Fibroblast of peridontal ligament (primary cell): ENCODE measurements around the gene ZNF439.
"Not testable (repeated sequence)": the region's sequence is repeated elsewhere in the genome, so short reads cannot be mapped to it uniquely, and the experiment has no call there.

Experiments used
- DNase-seq: peaks from one replicate; pipeline ENCODE4 v3.0.0-alpha.2; 2010; ENCODE audit errors: extremely low read depth

Gene ZNF439

DNA sequence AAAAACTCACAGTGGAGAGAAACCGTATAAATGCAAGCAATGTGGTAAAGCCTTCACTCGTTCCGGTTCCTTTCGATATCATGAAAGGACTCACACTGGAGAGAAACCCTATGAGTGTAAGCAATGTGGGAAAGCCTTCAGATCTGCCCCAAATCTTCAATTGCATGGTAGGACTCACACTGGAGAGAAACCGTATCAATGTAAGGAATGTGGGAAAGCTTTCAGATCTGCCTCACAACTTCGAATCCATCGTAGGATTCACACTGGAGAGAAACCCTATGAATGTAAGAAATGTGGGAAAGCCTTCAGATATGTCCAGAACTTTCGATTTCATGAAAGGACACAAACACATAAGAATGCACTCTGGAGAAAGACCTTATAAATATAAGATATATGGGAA lies 19.7 kb downstream of the ZNF439 start:
- DNase-seq, result no peak

DNA sequence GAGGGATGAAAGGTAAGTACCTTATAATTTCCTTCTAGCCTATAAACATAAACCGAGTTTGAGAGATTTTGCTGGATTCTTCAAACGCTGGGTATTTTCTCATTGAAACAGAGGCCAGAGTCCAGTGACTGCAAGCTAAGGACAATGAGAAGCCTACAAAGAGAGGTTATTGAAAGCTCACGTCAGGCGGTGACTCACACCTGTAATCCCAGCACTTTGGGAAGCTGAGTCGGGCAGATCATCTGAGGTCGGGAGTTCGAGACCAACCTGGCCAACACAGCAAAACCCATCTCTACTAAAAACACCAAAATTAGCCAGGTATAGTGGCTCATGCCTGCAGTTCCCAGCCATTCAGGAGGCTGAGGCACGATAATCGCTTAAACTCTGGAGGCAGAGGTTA lies 24.1 kb downstream of the ZNF439 start:
- no peak for DNase-seq

DNA sequence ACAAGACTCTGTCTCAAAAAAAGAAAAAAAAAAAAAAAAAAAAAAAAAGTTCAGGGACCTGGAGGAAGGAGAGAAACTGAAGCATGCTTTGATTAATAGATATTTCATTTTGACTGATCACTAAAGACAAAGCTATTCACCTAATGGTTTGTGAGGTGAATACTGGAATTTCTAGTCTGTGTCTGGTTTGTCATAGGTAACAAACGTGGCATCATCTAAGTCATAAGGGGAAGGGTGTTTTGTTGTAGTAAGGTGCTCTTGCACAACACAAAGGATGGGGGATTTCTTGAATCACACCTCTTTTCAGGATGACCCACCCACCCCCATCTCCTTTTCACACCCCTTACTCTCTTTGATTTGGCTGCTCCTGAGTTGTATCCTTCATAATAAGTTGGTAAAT lies 25.2 kb downstream of the ZNF439 start:
- DNase-seq, result no peak

DNA sequence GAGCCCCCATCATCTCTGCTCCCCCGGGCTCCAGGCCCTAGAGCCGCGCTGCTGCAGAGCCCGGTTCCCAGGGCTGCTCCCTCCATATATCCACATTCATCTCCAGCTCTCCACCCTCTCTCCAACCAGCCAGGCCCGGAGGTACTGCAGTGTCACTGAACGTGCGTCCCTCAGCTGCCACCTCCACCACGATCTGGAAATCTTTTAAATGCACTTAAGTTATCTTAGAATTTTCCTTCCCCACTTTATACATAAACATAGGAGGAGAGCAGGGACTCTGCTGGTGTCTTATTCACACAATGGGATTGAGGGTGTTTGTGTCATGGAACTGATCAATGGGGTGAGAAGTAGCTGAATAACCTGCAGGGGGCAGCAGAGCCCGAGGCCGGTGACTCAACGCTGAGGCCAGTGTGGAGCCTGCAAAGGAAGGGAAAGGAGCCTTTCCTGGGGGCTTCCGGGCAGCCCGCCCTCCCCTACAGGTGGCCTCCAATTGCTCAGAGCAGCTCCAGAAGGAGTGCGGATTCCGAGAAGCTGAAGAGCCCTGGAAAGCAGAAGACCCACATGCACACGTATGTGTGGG lies 31.3 kb downstream of the ZNF439 start:
- not testable (repeated sequence) for DNase-seq

GRCh38 chr19:11880598-11880997 lies 32.1 kb downstream of the ZNF439 start:
- no peak for DNase-seq

- peak; percentile 54 for DNase-seq
Measured at GRCh38 chr19:11881151-11881800, 32.8 kb downstream of the ZNF439 start.

DNA sequence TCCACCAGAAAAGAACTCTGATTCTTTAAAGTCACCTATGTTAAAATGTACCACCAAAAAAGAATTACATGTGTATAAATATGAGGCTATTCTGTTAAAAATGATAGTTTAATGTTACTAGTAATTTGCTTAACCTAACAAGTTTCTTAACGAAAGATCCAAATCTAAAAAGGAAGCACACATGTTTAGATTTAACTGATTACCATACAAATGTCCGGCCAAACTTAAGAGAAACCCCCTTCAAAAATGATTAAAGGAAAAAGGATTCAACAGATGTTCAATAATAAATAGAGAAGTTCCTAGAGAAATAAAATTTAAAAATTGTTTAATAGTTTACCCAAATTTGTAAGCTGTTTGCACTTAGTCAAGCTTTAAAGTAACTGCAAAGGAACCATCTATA lies 34.1 kb downstream of the ZNF439 start:
- DNase-seq, result no peak

DNA sequence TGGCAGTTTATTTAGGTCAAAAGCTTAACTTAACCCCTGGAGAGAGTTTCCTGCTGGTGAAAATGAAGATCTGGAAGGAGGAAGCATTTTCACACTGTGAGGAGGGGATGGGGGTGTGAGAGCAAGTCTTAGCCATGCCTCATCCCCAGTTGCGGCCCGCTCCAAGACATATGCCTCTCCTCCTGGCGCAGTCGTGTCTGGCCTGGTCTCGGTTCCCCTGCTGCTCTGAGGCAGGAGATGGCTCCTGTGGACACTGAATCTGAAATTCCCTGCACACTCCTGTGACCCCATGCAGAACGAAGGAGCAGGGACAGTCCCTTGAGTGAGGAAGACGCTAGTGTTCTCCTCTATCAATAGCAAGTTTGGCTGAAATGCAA lies 38.7 kb downstream of the ZNF439 start:
- DNase-seq, result no peak

- peak; percentile 54 for DNase-seq
Measured at GRCh38 chr19:11887611-11888531, 39.3 kb downstream of the ZNF439 start, which contains the start of gene ZNF69. ZNF69 (plus strand) TSS chr19:11887782; CDS start chr19:11887924, 142 bp downstream.

GRCh38 chr19:11889901-11890300 lies 41.4 kb downstream of the ZNF439 start:
- DNase-seq, result not testable (repeated sequence)

DNA sequence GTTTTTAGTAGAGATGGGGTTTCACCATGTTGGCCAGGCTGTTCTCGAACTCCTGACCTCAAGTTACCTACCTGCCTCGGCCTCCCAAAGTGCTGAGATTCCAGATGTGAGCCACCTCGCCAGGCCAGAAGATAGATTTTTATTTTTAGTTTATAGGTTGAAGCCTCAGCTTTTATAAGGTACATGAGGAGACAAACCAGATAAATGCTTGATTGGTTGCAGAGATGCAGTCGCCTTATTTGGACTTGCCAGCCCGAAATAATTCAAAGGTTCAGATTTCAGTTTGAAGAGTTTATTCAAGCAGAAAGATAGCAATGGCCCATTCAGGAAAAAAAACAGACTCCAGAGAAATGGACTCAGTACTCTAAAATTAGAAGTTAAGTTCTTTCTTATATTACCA lies 42.1 kb downstream of the ZNF439 start:
- DNase-seq, result no peak

- DNase-seq, result no peak
Measured at GRCh38 chr19:11894851-11895250, 46.3 kb downstream of the ZNF439 start.

DNA sequence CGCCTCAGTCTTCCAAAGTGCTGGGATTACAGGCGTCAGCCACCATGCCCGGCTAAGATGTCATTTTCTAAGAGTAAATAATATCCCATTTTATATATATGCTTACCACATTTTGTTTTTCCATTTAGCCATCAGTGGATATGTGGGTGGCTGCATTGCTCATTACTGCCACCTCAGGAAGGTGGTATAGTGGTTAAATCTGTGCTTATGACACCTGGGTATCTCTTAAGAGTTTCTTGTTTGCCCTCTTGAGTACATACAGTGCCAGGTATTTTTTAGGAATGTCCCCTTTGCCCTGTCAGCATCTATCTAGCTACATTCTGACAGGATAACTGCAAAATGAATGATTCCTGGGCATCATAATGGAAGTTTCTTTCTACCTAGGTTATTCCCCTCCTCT lies 53.7 kb downstream of the ZNF439 start:
- DNase-seq, result no peak

DNA sequence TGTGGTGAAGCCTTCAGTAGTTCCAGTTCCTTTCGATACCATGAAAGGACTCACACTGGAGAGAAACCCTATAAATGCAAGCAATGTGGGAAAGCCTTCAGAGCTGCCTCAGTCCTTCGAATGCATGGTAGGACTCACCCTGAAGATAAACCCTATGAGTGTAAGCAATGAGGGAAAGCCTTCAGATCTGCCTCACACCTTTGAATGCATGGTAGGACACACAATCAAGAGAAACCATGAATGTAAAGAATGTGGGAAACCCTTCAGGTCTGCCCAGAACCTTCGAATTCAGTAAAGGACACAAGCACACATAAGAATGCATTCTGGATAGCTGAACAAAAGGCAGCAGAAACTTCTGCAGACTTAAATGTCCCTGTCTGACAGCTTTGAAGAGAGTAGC lies 57.4 kb downstream of the ZNF439 start:
- no peak for DNase-seq

DNA sequence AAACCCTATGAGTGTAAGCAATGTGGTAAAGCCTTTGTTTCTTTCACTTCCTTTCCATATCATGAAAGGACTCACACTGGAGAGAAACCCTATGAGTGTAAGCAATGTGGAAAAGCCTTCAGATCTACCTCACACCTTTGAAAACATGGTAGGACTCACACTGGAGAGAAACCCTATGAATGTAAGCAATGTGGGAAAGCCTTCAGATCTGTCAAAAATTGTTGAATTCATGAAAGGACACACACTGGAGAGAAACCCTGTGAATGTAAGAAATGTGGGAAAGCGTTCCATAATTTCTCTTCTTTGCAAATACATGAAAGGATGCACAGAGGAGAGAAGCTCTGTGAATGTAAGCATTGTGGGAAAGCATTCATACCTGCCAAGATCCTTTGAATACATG lies 63.4 kb downstream of the ZNF439 start:
- DNase-seq, result not testable (repeated sequence)

- DNase-seq, result not testable (repeated sequence)
Measured at GRCh38 chr19:11914417-11915051, 66.0 kb downstream of the ZNF439 start.
